Spleen (tissue), 7 donors: Measurements from ENCODE around the gene C19orf25.
"Not testable (repeated sequence)": the region's sequence is repeated elsewhere in the genome, so short reads cannot be mapped to it uniquely, and the experiment has no call there.

Source experiments
- CTCF ChIP-seq, 11 experiments: fragments of 200-600 bp in 7 of 11; fragments of 450-650 bp in 4 of 11; sonication (generic) in 4 of 11; IDR thresholded peaks in 8 of 11; conservative IDR thresholded peaks in 3 of 11; 1 replicate in 7 of 11; 2 replicates in 4 of 11; pipeline versions ENCODE4 v1.4.0 to v1.8.0; 2016 to 2021; ENCODE audit warnings: antibody characterized with exemption in 11 of 11, inconsistent platforms in 4 of 11, mild to moderate bottlenecking in 1 of 11
- POLR2A ChIP-seq, 3 donors: fragments of 450-650 bp; IDR thresholded peaks; one replicate each; pipeline ENCODE4 v1.5.1; 2017; ENCODE audit warnings: antibody characterized with exemption in 3 of 3, mild to moderate bottlenecking in 1 of 3
- POLR2AphosphoS5 ChIP-seq, 3 donors: sonication (generic); formaldehyde crosslinking; IDR thresholded peaks; one replicate each; pipeline ENCODE4 v1.5.1; 2017; ENCODE audit warnings: antibody characterized with exemption in 3 of 3
- donor health status: DM: no; HTN: no; CAD: no; lungs with moderate emphysema.
- donor health status: DM: no; HTN: no; CAD: no.
- donor health status: DM: no; HTN: no; CAD: no.

GRCh38 chr19:1499231-1499630 lies 20.2 kb upstream of the C19orf25 start:
- not testable (repeated sequence) for TF ChIP-seq CTCF (IDR thresholded peaks at IDR 0.05 in 8 of 11, conservative IDR thresholded peaks at IDR 0.05 in 3 of 11); POLR2A (IDR thresholded peaks at IDR 0.05); POLR2AphosphoS5 (IDR thresholded peaks at IDR 0.05)
